GM19099 (cell line): ENCODE results near the gene PIGX.

Experiments used
- POLR2A ChIP-seq: IDR thresholded peaks from 3 replicates; pipeline ENCODE4 v1.6.1; 2011; ENCODE audit warnings: low read depth; ENCODE audit not compliant: insufficient read length; ENCODE audit errors: extremely low read depth

Gene PIGX

DNA sequence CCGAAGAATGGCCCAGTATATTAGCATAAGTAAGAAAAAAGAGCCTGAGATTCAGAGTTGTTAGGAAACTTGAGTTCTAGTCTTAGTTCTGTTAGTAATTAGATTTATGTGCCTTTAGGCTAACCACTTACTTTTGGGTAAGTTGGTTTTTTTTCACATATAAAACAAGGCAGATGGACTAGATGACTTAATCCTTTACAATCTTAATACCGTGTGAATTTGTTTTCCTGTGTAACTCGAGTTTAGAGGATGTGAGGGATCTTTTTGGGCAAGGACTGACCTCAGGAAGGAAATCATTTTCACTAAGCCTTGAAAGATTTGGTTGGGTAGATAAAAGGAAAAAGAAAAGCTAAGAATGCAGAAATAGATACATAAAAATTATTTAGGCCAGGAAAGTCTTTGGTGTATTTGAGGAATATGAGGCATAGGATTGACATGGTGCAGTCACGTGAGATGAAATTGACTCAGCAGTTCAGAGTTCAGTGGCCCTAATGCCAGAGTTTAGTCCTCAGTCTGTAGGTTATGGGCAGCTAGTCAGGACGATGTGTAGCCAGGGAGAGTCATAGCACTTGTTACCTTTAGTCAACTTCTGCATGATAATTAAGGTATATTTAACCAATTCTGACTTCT, 62.1 kb downstream of the PIGX start:
- TF ChIP-seq POLR2A: no peak

DNA sequence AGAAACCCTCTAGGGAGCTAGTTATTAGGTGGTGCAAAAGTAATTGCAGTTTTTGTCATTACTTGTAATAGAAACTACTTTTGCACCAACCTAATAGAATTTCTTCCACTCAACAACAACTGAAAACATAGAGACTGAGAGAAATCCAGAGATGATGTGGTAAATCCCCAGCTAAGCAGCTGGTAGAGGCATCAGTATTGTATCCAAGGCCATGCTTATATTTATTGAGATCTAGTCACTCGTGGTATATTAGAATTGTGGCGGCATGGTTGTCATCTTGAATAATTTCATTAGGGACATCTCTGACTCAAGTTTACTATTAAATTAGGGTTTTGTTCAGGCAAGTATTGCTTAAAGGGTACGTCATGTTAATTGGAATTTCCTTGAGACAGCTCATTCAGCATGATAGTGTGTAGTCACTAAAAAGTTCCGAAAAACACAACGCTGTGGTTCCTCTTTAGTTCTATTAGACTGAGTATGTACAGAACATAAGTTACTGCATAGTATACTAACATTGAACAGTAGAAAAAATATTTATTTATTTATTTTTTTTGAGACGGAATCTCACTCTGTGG, 62.8 kb downstream of the PIGX start:
- TF ChIP-seq POLR2A: no peak

DNA sequence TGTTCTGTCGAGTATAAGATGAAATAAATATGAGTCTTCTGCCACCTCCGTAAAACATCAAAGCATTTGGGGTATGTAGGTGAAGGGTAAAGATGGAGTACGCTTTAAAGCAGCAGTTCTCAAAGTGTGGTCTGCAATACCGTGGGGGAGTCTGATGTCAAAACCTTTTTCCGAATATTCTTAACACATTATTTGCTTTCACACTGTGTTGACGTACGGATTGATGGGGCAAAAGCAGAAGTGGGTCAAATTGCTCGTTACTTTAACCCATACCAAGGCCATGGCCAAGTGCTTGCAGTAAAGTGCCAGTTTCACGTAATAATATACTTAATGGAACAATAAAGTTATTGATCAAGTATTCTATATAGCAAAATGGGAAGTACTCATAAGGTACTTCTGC, 63.8 kb downstream of the PIGX start:
- TF ChIP-seq POLR2A: no peak

DNA sequence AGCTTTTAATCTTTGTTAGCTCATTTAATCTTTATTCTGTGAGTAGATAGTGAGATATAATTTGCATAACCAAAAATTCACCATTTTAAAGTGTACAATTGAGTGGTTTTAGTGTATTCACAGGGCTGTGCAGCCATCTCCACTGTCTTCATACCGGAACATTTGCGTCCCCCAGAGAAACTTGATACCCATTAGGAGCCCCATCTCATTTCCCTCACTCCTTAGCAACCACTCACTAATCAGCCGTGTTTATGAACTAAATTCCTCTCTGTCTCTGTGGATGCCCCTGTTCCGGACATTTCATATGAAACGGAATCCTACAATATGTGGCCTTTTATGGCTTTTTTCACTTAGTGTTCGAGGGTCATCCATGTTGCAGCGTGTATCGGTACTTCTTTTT, 65.7 kb downstream of the PIGX start:
- TF ChIP-seq POLR2A: no peak

DNA sequence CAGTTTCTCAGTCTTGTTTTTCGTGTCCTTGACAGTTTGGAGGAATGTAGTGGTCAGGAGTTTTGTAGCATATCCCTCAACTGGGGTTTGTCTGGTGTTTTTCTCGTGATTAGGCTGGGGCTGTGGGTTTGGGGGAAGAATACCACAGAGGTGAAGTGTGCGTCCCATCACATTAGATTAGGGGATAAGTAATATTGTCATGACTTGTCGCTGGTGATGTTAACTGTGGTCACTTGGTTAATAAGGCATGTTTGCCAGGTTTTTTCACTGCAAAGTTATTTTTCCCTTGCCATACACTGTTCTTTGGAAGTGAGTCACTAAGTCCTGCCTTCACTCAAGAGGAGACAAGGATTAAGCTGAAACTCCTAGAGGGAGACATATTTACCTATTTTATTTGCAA, 66.6 kb downstream of the PIGX start:
- no peak for TF ChIP-seq POLR2A

DNA sequence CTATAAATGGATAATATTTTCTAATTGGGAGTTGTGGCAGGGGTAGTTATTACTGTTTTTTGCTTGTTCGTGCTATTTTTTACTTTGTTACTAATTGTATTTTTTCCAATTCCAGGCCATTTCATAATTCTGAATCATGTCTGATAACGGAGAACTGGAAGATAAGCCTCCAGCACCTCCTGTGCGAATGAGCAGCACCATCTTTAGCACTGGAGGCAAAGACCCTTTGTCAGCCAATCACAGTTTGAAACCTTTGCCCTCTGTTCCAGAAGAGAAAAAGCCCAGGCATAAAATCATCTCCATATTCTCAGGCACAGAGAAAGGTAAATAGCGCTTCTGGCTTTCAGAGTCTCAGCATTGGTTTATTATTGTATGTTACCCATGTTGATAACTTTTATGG, 70.3 kb downstream of the PIGX start:
- no peak for TF ChIP-seq POLR2A
